A549 (cell line): ENCODE results near the gene METTL2B. TPM values are rescaled to one million over a fixed set of nuclear protein-coding genes. Genes with fewer than 3 reads are reported as not detected.

ENCODE experiments used
- ATAC-seq, 2 experiments: fragments of 200-7000 bp in 1 of 2; fragments of >200 bp in 1 of 2; cut with Nextera tagmentation in 1 of 2; cut with Tn5 transposase in 1 of 2; 3 replicates each; pipeline versions ENCODE4 v1.8.0 to v1.9.1; 2018 to 2020; ENCODE audit warnings: mild to moderate bottlenecking in 1 of 2, moderate library complexity in 1 of 2
- CTCF ChIA-PET: fragments of 300-600 bp; sonication (Branson Sonifier 250); formaldehyde crosslinking; extraction: SDS; loops from one replicate; lab custom pipeline; 2021; ENCODE audit warnings: antibody characterized with exemption, inconsistent platforms; lab: Yijun Ruan, JAX
- POLR2A ChIA-PET: fragments of 350-600 bp; formaldehyde crosslinking; extraction: SDS; loops from one replicate; lab custom pipeline; 2021; ENCODE audit warnings: antibody characterized with exemption, inconsistent platforms; lab: Yijun Ruan, JAX
- DNase-seq, 2 experiments: peaks; one replicate each; pipeline versions ENCODE4 v3.0.0 to v3.0.0-alpha.2; 2011 to 2016; ENCODE audit warnings: low read depth in 1 of 2, low spot score in 1 of 2
- FAIRE-seq: peaks from 2 replicates; lab custom pipeline; 2011; peaks lifted over from hg19 to GRCh38; lab: Jason Lieb, UNC
- H3K27ac ChIP-seq, 2 experiments: fragments of >200 bp; sonication (Bioruptor Twin); formaldehyde crosslinking; 3 replicates each; pipeline ENCODE4 v1.5.1; 2016 to 2017
- H3K4me1 ChIP-seq: fragments of >200 bp; sonication (Bioruptor Twin); formaldehyde crosslinking; 3 replicates; pipeline ENCODE4 v1.6.1; 2016
- H3K4me2 ChIP-seq: fragments of >200 bp; sonication (Bioruptor Twin); formaldehyde crosslinking; 3 replicates; pipeline ENCODE4 v1.6.1; 2016
- H3K4me3 ChIP-seq: fragments of >200 bp; sonication (Bioruptor Twin); formaldehyde crosslinking; 3 replicates; pipeline ENCODE4 v1.5.1; 2016
- H3K9me3 ChIP-seq: fragments of >200 bp; sonication (Bioruptor Twin); formaldehyde crosslinking; 3 replicates; pipeline ENCODE4 v1.6.1; 2016
- ATOH8 ChIP-seq: fragments of 250-450 bp; sonication (Bioruptor Pico); IDR thresholded peaks from 2 replicates; pipeline ENCODE4 v1.5.0; 2020; ENCODE audit warnings: low read depth, mild to moderate bottlenecking, moderate library complexity
- BHLHE40 ChIP-seq: IDR thresholded peaks from 2 replicates; pipeline ENCODE4 v1.6.1; 2012; ENCODE audit warnings: low read depth, low read length, inconsistent platforms
- CBX8 ChIP-seq: fragments of 200-600 bp; sonication (generic); IDR thresholded peaks from 2 replicates; pipeline ENCODE4 v1.6.1; 2016
- EP300 ChIP-seq, 2 experiments: fragments of >200 bp; sonication (Bioruptor Twin); formaldehyde crosslinking; IDR thresholded peaks; 2 replicates in 1 of 2; 3 replicates in 1 of 2; pipeline ENCODE4 v1.6.1; 2016 to 2017
- FOXS1 ChIP-seq: fragments of 250-450 bp; sonication (Bioruptor Pico); IDR thresholded peaks from 2 replicates; pipeline ENCODE4 v1.5.0; 2020; ENCODE audit warnings: mild to moderate bottlenecking, moderate library complexity
- GATA3 ChIP-seq: IDR thresholded peaks from 2 replicates; pipeline ENCODE4 v1.6.1; 2012; ENCODE audit warnings: borderline replicate concordance
- JUN ChIP-seq, 2 experiments: fragments of >200 bp; sonication (Bioruptor Twin); formaldehyde crosslinking; IDR thresholded peaks; 2 replicates in 1 of 2; 3 replicates in 1 of 2; pipeline ENCODE4 v1.6.1; 2016 to 2017
- JUNB ChIP-seq: fragments of >200 bp; sonication (Bioruptor Twin); formaldehyde crosslinking; IDR thresholded peaks from 2 replicates; pipeline ENCODE4 v1.6.1; 2016
- KDM1A ChIP-seq: fragments of 200-600 bp; sonication (generic); IDR thresholded peaks from 2 replicates; pipeline ENCODE4 v1.6.1; 2016; ENCODE audit warnings: low read depth, mild to moderate bottlenecking
- KDM5A ChIP-seq: fragments of 200-600 bp; sonication (generic); IDR thresholded peaks from 2 replicates; pipeline ENCODE4 v1.6.1; 2016; ENCODE audit warnings: antibody characterized with exemption, mild to moderate bottlenecking
- MAFK ChIP-seq: fragments of 450-650 bp; IDR thresholded peaks from 2 replicates; pipeline ENCODE4 v1.6.1; 2014; ENCODE audit not compliant: partially characterized antibody
- MAZ ChIP-seq: fragments of 150-350 bp; IDR thresholded peaks from 2 replicates; pipeline ENCODE4 v1.6.1; 2014; ENCODE audit warnings: antibody characterized with exemption, low read depth, low read length, borderline replicate concordance
- MYC ChIP-seq: IDR thresholded peaks from 2 replicates; pipeline ENCODE4 v1.6.1; 2012; ENCODE audit warnings: mild to moderate bottlenecking, inconsistent platforms, low read length, improper control_type of control experiment, borderline replicate concordance
- NFE2L2 ChIP-seq: fragments of 150-350 bp; conservative IDR thresholded peaks from 2 replicates; pipeline ENCODE4 v1.6.1; 2014; ENCODE audit warnings: low read length
- PBX3 ChIP-seq: IDR thresholded peaks from 2 replicates; pipeline ENCODE4 v1.6.1; 2012
- RAD21 ChIP-seq, 2 experiments: fragments of >200 bp in 1 of 2; sonication (Bioruptor Twin) in 1 of 2; formaldehyde crosslinking in 1 of 2; IDR thresholded peaks in 1 of 2; conservative IDR thresholded peaks in 1 of 2; 2 replicates in 1 of 2; 3 replicates in 1 of 2; pipeline ENCODE4 v1.6.1; 2012 to 2018; ENCODE audit warnings: inconsistent platforms in 1 of 2
- RFX5 ChIP-seq: fragments of 450-650 bp; IDR thresholded peaks from 2 replicates; pipeline ENCODE4 v1.7.1; 2014; ENCODE audit warnings: antibody characterized with exemption, mild to moderate bottlenecking, moderate library complexity
- RNF2 ChIP-seq: fragments of 200-600 bp; sonication (generic); IDR thresholded peaks from 2 replicates; pipeline ENCODE4 v1.6.1; 2016; ENCODE audit warnings: low read depth, mild to moderate bottlenecking, antibody characterized with exemption, moderate library complexity, borderline replicate concordance
- ZFP36 ChIP-seq: fragments of 450-650 bp; IDR thresholded peaks from 2 replicates; pipeline ENCODE4 v1.6.1; 2014; ENCODE audit warnings: borderline replicate concordance; ENCODE audit not compliant: partially characterized antibody
- ZNF302 ChIP-seq: fragments of 250-450 bp; sonication (Bioruptor Pico); IDR thresholded peaks from 2 replicates; pipeline ENCODE4 v1.9.0; 2021; ENCODE audit warnings: inconsistent platforms, mild to moderate bottlenecking, moderate library complexity
- WGBS: methylation state at CpG from one replicate; pipeline ENCODE4 v1.1.6; 2017; ENCODE audit errors: missing lambda C conversion rate; 5-methylcytosine and 5-hydroxymethylcytosine counted together
- polyA plus RNA-seq, 4 experiments: library from polyadenylated mRNA; depleted of rRNA in 3 of 4; stranded (reverse); fragments of >200 nt; fragmentation: RNase III in 1 of 4; extraction: RNeasy Plus Mini Kit Qiagen cat#74134 plus additional on column Dnase treatment in 1 of 4; gene quantifications; 2 replicates in 3 of 4; 3 replicates in 1 of 4; pipeline ENCODE4 v1.2.3, GENCODE V29; 2011 to 2017
- TF ChIP-seq, protein P1 (sequence below): fragments of 200-600 bp; sonication (generic); IDR thresholded peaks from 2 replicates; pipeline ENCODE4 v1.6.1; 2016; ENCODE audit warnings: antibody characterized with exemption, mild to moderate bottlenecking, moderate library complexity
- TF ChIP-seq, protein P2 (sequence below): fragments of >200 bp; sonication (Bioruptor Twin); formaldehyde crosslinking; IDR thresholded peaks from 3 replicates; pipeline ENCODE4 v1.5.1; 2016
- TF ChIP-seq, protein P3 (sequence below): fragments of 150-350 bp; IDR thresholded peaks from 2 replicates; pipeline ENCODE4 v1.6.1; 2014; ENCODE audit warnings: low read depth, mild to moderate bottlenecking, low read length
- TF ChIP-seq, protein P4 (sequence below): fragments of >200 bp; sonication (Bioruptor Twin); formaldehyde crosslinking; IDR thresholded peaks from 2 replicates; pipeline ENCODE4 v1.6.1; 2016
- TF ChIP-seq, protein P5 (sequence below): fragments of 450-650 bp; IDR thresholded peaks from 2 replicates; pipeline ENCODE4 v1.6.1; 2014; ENCODE audit warnings: antibody characterized with exemption

METTL2B gene
- polyA plus RNA-seq, 2 of the 4 experiments (the other 2 are of a cell fraction), result 25.9 to 49.1 TPM

DNA sequence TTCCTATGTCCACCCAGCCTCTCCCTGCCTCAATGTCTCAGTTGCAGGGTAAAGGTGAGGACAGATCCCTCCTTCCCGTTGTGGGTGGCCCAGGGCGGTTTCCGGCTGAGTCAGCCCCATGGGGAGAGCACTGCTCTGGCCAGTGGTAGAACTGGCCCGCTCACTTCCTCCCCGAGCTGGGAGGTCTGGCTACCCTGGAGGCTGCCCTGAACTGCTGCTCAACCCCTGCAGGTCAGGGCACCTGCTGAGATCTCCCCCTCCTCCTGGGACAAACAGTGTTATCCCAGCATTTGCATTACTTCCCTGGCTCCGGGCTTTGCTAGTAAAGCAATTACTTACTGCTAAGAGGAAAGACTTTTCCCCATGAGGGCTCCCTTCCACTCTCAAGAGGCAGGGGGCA lies 45.3 kb upstream of the METTL2B start (continued):
- TF ChIP-seq, protein P1, sequence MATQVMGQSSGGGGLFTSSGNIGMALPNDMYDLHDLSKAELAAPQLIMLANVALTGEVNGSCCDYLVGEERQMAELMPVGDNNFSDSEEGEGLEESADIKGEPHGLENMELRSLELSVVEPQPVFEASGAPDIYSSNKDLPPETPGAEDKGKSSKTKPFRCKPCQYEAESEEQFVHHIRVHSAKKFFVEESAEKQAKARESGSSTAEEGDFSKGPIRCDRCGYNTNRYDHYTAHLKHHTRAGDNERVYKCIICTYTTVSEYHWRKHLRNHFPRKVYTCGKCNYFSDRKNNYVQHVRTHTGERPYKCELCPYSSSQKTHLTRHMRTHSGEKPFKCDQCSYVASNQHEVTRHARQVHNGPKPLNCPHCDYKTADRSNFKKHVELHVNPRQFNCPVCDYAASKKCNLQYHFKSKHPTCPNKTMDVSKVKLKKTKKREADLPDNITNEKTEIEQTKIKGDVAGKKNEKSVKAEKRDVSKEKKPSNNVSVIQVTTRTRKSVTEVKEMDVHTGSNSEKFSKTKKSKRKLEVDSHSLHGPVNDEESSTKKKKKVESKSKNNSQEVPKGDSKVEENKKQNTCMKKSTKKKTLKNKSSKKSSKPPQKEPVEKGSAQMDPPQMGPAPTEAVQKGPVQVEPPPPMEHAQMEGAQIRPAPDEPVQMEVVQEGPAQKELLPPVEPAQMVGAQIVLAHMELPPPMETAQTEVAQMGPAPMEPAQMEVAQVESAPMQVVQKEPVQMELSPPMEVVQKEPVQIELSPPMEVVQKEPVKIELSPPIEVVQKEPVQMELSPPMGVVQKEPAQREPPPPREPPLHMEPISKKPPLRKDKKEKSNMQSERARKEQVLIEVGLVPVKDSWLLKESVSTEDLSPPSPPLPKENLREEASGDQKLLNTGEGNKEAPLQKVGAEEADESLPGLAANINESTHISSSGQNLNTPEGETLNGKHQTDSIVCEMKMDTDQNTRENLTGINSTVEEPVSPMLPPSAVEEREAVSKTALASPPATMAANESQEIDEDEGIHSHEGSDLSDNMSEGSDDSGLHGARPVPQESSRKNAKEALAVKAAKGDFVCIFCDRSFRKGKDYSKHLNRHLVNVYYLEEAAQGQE, result no peak
- TF ChIP-seq, protein P2, sequence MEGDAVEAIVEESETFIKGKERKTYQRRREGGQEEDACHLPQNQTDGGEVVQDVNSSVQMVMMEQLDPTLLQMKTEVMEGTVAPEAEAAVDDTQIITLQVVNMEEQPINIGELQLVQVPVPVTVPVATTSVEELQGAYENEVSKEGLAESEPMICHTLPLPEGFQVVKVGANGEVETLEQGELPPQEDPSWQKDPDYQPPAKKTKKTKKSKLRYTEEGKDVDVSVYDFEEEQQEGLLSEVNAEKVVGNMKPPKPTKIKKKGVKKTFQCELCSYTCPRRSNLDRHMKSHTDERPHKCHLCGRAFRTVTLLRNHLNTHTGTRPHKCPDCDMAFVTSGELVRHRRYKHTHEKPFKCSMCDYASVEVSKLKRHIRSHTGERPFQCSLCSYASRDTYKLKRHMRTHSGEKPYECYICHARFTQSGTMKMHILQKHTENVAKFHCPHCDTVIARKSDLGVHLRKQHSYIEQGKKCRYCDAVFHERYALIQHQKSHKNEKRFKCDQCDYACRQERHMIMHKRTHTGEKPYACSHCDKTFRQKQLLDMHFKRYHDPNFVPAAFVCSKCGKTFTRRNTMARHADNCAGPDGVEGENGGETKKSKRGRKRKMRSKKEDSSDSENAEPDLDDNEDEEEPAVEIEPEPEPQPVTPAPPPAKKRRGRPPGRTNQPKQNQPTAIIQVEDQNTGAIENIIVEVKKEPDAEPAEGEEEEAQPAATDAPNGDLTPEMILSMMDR, result no peak
- TF ChIP-seq JUNB, result peak; percentile 73
- 0 out of 2 replicates have a peak, but pooled peaks have one; percentile 43 for TF ChIP-seq PBX3
- peak; percentile 85 to 90; a peak in 4 of 5 replicates for TF ChIP-seq EP300 (IDR thresholded peaks at IDR 0.05)
- no peak for TF ChIP-seq ATOH8 (CRISPR knock-in tag)
- no peak for TF ChIP-seq BHLHE40
- TF ChIP-seq, protein P3, sequence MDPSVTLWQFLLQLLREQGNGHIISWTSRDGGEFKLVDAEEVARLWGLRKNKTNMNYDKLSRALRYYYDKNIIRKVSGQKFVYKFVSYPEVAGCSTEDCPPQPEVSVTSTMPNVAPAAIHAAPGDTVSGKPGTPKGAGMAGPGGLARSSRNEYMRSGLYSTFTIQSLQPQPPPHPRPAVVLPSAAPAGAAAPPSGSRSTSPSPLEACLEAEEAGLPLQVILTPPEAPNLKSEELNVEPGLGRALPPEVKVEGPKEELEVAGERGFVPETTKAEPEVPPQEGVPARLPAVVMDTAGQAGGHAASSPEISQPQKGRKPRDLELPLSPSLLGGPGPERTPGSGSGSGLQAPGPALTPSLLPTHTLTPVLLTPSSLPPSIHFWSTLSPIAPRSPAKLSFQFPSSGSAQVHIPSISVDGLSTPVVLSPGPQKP, result no peak
- peak; percentile 79 to 85; a peak in 4 of 5 replicates for TF ChIP-seq JUN (IDR thresholded peaks at IDR 0.05)
- no peak for TF ChIP-seq FOXS1 (CRISPR knock-in tag)
- TF ChIP-seq MAFK, result peak; percentile 50
- TF ChIP-seq, protein P4, sequence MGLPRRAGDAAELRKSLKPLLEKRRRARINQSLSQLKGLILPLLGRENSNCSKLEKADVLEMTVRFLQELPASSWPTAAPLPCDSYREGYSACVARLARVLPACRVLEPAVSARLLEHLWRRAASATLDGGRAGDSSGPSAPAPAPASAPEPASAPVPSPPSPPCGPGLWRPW, result no peak
- TF ChIP-seq ZNF302, result no peak
- no peak for TF ChIP-seq MYC
- no peak for TF ChIP-seq RNF2
- no peak for TF ChIP-seq RFX5
- peak in 1 of 2 experiments; percentile 43; a peak in 2 of 5 replicates for TF ChIP-seq RAD21 (conservative IDR thresholded peaks at IDR 0.05 in 1 of 2, IDR thresholded peaks at IDR 0.05 in 1 of 2)
- TF ChIP-seq NFE2L2, result no peak

DNA sequence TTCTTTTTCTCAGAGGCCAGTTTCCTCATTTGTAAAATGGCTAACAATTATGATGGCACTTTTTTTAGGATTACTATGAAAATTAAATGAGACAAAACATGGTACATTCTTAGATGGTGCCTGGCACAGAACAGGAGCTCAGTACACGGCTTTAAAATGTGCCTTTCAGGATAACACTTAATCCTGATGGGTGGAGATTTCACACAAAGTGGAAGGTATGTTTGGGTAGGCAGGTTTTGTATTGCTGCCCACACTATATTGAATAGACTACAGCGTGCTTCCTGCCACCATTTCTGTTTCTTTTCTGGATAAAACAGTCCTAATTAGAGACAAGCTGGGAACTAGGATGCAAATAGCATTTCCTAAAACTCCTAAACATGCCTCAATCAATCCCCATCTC lies 44.8 kb upstream of the METTL2B start:
- H3K9me3 ChIP-seq, result no peaks in the 10 kb centered on the region
- POLR2A ChIA-PET, result interaction anchor here (1.0 kb wide), 1 partner anchor 24 kb away, joined by 4 read pairs; the partner anchor contains the start of gene HILPDA
- CTCF ChIA-PET, result interaction anchor here (0.9 to 23.8 kb wide), 11 partner anchors 9 to 85 kb away, joined by 3 to 695 read pairs (median 6); partner anchors contain the start of genes HILPDA, IMPDH1 and RBM28
- H3K4me2 ChIP-seq, result peak overlapping the region; percentile 84
- H3K4me3 ChIP-seq, result no peak overlapping the region
- DNase-seq (no peak), ATAC-seq (no peak), FAIRE-seq (no peak)
- WGBS, result 45% methylated on average over 2 of the region's 2 CpGs
- peaks cover 74% of the 10 kb centered on the region for H3K4me1 ChIP-seq
- H3K27ac ChIP-seq, result peak overlapping the region; percentile 87 to 95
- TF ChIP-seq MAZ, result no peak
- no peak for TF ChIP-seq KDM5A
- TF ChIP-seq, protein P5, sequence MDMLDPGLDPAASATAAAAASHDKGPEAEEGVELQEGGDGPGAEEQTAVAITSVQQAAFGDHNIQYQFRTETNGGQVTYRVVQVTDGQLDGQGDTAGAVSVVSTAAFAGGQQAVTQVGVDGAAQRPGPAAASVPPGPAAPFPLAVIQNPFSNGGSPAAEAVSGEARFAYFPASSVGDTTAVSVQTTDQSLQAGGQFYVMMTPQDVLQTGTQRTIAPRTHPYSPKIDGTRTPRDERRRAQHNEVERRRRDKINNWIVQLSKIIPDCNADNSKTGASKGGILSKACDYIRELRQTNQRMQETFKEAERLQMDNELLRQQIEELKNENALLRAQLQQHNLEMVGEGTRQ, result no peak
- TF ChIP-seq CBX8, result no peak
- TF ChIP-seq, protein P2, result no peak
- TF ChIP-seq RFX5, result no peak
- no peak for TF ChIP-seq NFE2L2
- TF ChIP-seq ZFP36, result no peak
- TF ChIP-seq ZNF302, result no peak
- TF ChIP-seq KDM1A, result no peak
- TF ChIP-seq ATOH8 (CRISPR knock-in tag), result no peak
- no peak for TF ChIP-seq GATA3
